WTC11 (cell line): Measurements from ENCODE around the gene NTRK3. TPM values are rescaled to one million over a fixed set of nuclear protein-coding genes. Genes with fewer than 3 reads are reported as not detected.

Source experiments
- ATAC-seq: fragments of 200-7000 bp; cut with Tn5 transposase; 2 replicates; pipeline ENCODE4 v1.10.0; 2021; ENCODE audit warnings: mild to moderate bottlenecking, moderate library complexity
- CTCF ChIA-PET: fragments of 300-600 bp; sonication (Branson Sonifier 250); formaldehyde crosslinking; loops from one replicate; lab custom pipeline; 2021; ENCODE audit warnings: antibody characterized with exemption; lab: Charles Lee
- POLR2A ChIA-PET: fragments of 350-600 bp; sonication (Branson Sonifier 250); formaldehyde crosslinking; loops from one replicate; lab custom pipeline; 2021; ENCODE audit warnings: antibody characterized with exemption; lab: Charles Lee
- DNase-seq: peaks from one replicate; pipeline ENCODE4 v3.0.0; 2021; ENCODE audit warnings: low spot score
- H3K27ac Mint-ChIP-seq: 2 replicates; pipeline ENCODE4 v1.8.0; 2021; ENCODE audit warnings: mixed read lengths
- H3K27me3 Mint-ChIP-seq: 2 replicates; pipeline ENCODE4 v1.8.0; 2021; ENCODE audit warnings: low read depth, mild to moderate bottlenecking, moderate library complexity, mixed read lengths
- H3K36me3 Mint-ChIP-seq: 2 replicates; pipeline ENCODE4 v1.8.0; 2021; ENCODE audit warnings: mixed read lengths
- H3K4me1 Mint-ChIP-seq: 2 replicates; pipeline ENCODE4 v1.8.0; 2022; ENCODE audit warnings: mixed read lengths
- H3K4me3 Mint-ChIP-seq: 2 replicates; pipeline ENCODE4 v1.8.0; 2021; ENCODE audit warnings: mild to moderate bottlenecking, moderate library complexity, mixed read lengths
- H3K9me3 Mint-ChIP-seq: 2 replicates; pipeline ENCODE4 v1.8.0; 2021; ENCODE audit warnings: mixed read lengths
- ATF3 ChIP-seq: sonication (generic); formaldehyde crosslinking; conservative IDR thresholded peaks from 2 replicates; pipeline ENCODE4 v1.8.1; 2022; ENCODE audit warnings: mild to moderate bottlenecking, missing genetic modification reagents
- CREB1 ChIP-seq: sonication (generic); formaldehyde crosslinking; IDR thresholded peaks from 2 replicates; pipeline ENCODE4 v1.8.0; 2023; ENCODE audit warnings: mild to moderate bottlenecking, missing genetic modification reagents
- CTCF ChIP-seq: fragments of 200-600 bp; IDR thresholded peaks from 2 replicates; pipeline ENCODE4 v1.8.0; 2022; ENCODE audit warnings: antibody characterized with exemption
- GTF2I ChIP-seq: fragments of 250-450 bp; sonication (Bioruptor Pico); conservative IDR thresholded peaks from 2 replicates; pipeline ENCODE4 v1.4.0; 2021; ENCODE audit warnings: mild to moderate bottlenecking
- HMGA2 ChIP-seq: fragments of 250-450 bp; sonication (Bioruptor Pico); IDR thresholded peaks from 2 replicates; pipeline ENCODE4 v1.4.0; 2021; ENCODE audit warnings: mild to moderate bottlenecking, moderate library complexity
- MXD4 ChIP-seq: fragments of 250-450 bp; sonication (Bioruptor Pico); IDR thresholded peaks from 2 replicates; pipeline ENCODE4 v1.8.0; 2021; ENCODE audit warnings: mild to moderate bottlenecking, moderate library complexity, borderline replicate concordance
- OVOL2 ChIP-seq: fragments of 250-450 bp; sonication (Bioruptor Pico); IDR thresholded peaks from 2 replicates; pipeline ENCODE4 v1.9.0; 2021; ENCODE audit warnings: mild to moderate bottlenecking, borderline replicate concordance
- PREB ChIP-seq: sonication (generic); formaldehyde crosslinking; IDR thresholded peaks from 2 replicates; pipeline ENCODE4 v1.8.1; 2022; ENCODE audit warnings: mild to moderate bottlenecking, missing genetic modification reagents, moderate library complexity, borderline replicate concordance
- SOX15 ChIP-seq: fragments of 250-450 bp; sonication (Bioruptor Pico); IDR thresholded peaks from 2 replicates; pipeline ENCODE4 v1.9.0; 2021; ENCODE audit warnings: mild to moderate bottlenecking
- TCF7 ChIP-seq: sonication (generic); formaldehyde crosslinking; IDR thresholded peaks from 2 replicates; pipeline ENCODE4 v1.8.0; 2022; ENCODE audit warnings: mild to moderate bottlenecking, low read depth, missing genetic modification reagents, moderate library complexity
- USF1 ChIP-seq: sonication (generic); formaldehyde crosslinking; IDR thresholded peaks from 2 replicates; pipeline ENCODE4 v1.8.0; 2022; ENCODE audit warnings: mild to moderate bottlenecking, missing genetic modification reagents
- ZMAT4 ChIP-seq: fragments of 250-450 bp; sonication (Bioruptor Pico); IDR thresholded peaks from 2 replicates; pipeline ENCODE4 v1.9.0; 2021; ENCODE audit warnings: mild to moderate bottlenecking
- ZNF263 ChIP-seq: sonication (generic); formaldehyde crosslinking; IDR thresholded peaks from 2 replicates; pipeline ENCODE4 v1.8.1; 2022; ENCODE audit warnings: low read depth, mild to moderate bottlenecking, moderate library complexity, missing genetic modification reagents
- ZNF423 ChIP-seq: fragments of 250-450 bp; sonication (Bioruptor Pico); IDR thresholded peaks from 2 replicates; pipeline ENCODE4 v2.1.2; 2022; ENCODE audit warnings: mild to moderate bottlenecking, moderate library complexity
- ZNF532 ChIP-seq: fragments of 250-450 bp; sonication (Bioruptor Pico); IDR thresholded peaks from 2 replicates; pipeline ENCODE4 v1.9.0; 2021; ENCODE audit warnings: mild to moderate bottlenecking, borderline replicate concordance
- total RNA-seq: library from RNA; stranded (reverse); gene quantifications from 3 replicates; pipeline ENCODE4 v1.2.3, GENCODE V29; 2021

Gene NTRK3
- total RNA-seq, 1 experiment from 2014 or later: 12.3 TPM

- TF ChIP-seq ZNF532: no peak
These were observed 71.0 kb downstream of the NTRK3 start (continued) for GRCh38 chr15:88185584-88185983.

- no peaks in the 10 kb centered on the region for H3K27me3 Mint-ChIP-seq
- H3K36me3 Mint-ChIP-seq: no peaks in the 10 kb centered on the region
- ChIA-PET POLR2A (no interaction called here), CTCF (interaction anchor here (0.8 kb wide), 1 partner anchor 12 kb away, joined by 3 read pairs; no protein-coding TSS in a partner anchor)
- no peak overlapping the region for H3K4me3 Mint-ChIP-seq
- peaks cover 3% of the 10 kb centered on the region; the same call in 1 of the 2 replicates for H3K4me1 Mint-ChIP-seq
- H3K27ac Mint-ChIP-seq: no peak overlapping the region
- DNase-seq: no peak
- ATAC-seq: no peak
- TF ChIP-seq TCF7 (CRISPR knock-in tag) (no peak), ZNF532 (no peak), ATF3 (CRISPR knock-in tag) (no peak), ZMAT4 (CRISPR knock-in tag) (no peak), GTF2I (no peak), OVOL2 (CRISPR knock-in tag) (no peak), CREB1 (CRISPR knock-in tag) (no peak), PREB (no peak), CTCF (no peak), ZNF263 (CRISPR knock-in tag) (no peak), SOX15 (CRISPR knock-in tag) (no peak), HMGA2 (CRISPR knock-in tag) (no peak), ZNF423 (CRISPR knock-in tag) (no peak), USF1 (CRISPR knock-in tag) (no peak), MXD4 (CRISPR knock-in tag) (no peak)
- H3K9me3 Mint-ChIP-seq: no peaks in the 10 kb centered on the region
These were observed 74.9 kb downstream of the NTRK3 start for GRCh38 chr15:88181613-88182012.
